B cell (primary cell): ENCODE results near the gene ADAMTSL1. TPM values are rescaled to one million over a fixed set of nuclear protein-coding genes. Genes with fewer than 3 reads are reported as not detected.

ENCODE experiments used
- ATAC-seq: fragments of 200-7000 bp; cut with Tn5 transposase; one replicate; pipeline ENCODE4 v1.10.0; 2021; ENCODE audit warnings: low read depth, mild to moderate bottlenecking, moderate number of reproducible peaks, moderate library complexity
- CTCF ChIA-PET: fragments of 350-600 bp; sonication (Branson Sonifier 250); formaldehyde crosslinking; loops from one replicate; lab custom pipeline; 2021; ENCODE audit warnings: antibody characterized with exemption, inconsistent platforms; lab: Charles Lee
- POLR2A ChIA-PET: fragments of 350-600 bp; sonication (Branson Sonifier 250); formaldehyde crosslinking; loops from one replicate; lab custom pipeline; 2021; ENCODE audit warnings: antibody characterized with exemption; lab: Charles Lee
- DNase-seq: peaks from one replicate; pipeline ENCODE4 v3.0.0; 2013
- H2AFZ ChIP-seq: 2 replicates; pipeline ENCODE4 v1.6.1; 2012; ENCODE audit warnings: mild to moderate bottlenecking, low read depth, low read length; ENCODE audit not compliant: insufficient read depth, poor library complexity, severe bottlenecking
- H3K27ac ChIP-seq, 2 donors: 1 replicate in 1 of 2; 2 replicates in 1 of 2; pipeline ENCODE4 v1.5.1; 2012 to 2013; ENCODE audit warnings: low read length in 2 of 2, mild to moderate bottlenecking in 2 of 2, moderate library complexity in 1 of 2
- H3K27me3 ChIP-seq, 4 experiments: fragments of 200-600 bp in 1 of 4; sonication (generic) in 1 of 4; replicated peaks in 1 of 4; 1 replicate in 2 of 4; 2 replicates in 2 of 4; pipeline versions ENCODE4 v1.6.1 to v1.7.0; 2013 to 2016; ENCODE audit warnings: low read length in 3 of 4, mild to moderate bottlenecking in 2 of 4, mixed read lengths in 1 of 4, moderate library complexity in 1 of 4; ENCODE audit not compliant: insufficient read depth in 4 of 4, control insufficient read depth in 3 of 4; ENCODE audit errors: control extremely low read depth in 1 of 4
- H3K36me3 ChIP-seq, 2 experiments: replicated peaks in 1 of 2; 1 replicate in 1 of 2; 2 replicates in 1 of 2; pipeline versions ENCODE4 v1.6.1 to v1.7.1; 2013; ENCODE audit warnings: low read length in 1 of 2; ENCODE audit not compliant: insufficient read depth in 2 of 2, control insufficient read depth in 1 of 2; ENCODE audit errors: control extremely low read depth in 1 of 2, extremely low read depth in 1 of 2
- H3K4me1 ChIP-seq, 2 donors: fragments of 200-600 bp in 1 of 2; sonication (generic) in 1 of 2; 1 replicate in 1 of 2; 2 replicates in 1 of 2; pipeline versions ENCODE4 v1.5.1 to v1.6.1; 2013 to 2017; ENCODE audit warnings: low read length in 2 of 2; ENCODE audit not compliant: control insufficient read depth in 2 of 2, insufficient read depth in 2 of 2
- H3K4me2 ChIP-seq: replicated peaks from 2 replicates; pipeline ENCODE3; 2012; ENCODE audit warnings: mild to moderate bottlenecking, low read depth, low read length; ENCODE audit not compliant: poor library complexity, severe bottlenecking
- H3K4me3 ChIP-seq, 5 experiments: fragments of 200-600 bp in 1 of 5; sonication (generic) in 1 of 5; 1 replicate in 3 of 5; 2 replicates in 2 of 5; pipeline versions ENCODE4 v1.5.1 to v1.7.0; 2011 to 2016; ENCODE audit warnings: low read length in 4 of 5, mild to moderate bottlenecking in 4 of 5, low read depth in 2 of 5, control low read depth in 1 of 5, moderate library complexity in 1 of 5; ENCODE audit not compliant: insufficient read depth in 1 of 5; ENCODE audit errors: control extremely low read depth in 1 of 5, extremely low read depth in 1 of 5
- H3K79me2 ChIP-seq: fragments of 200-600 bp; sonication (generic); one replicate; pipeline ENCODE4 v1.6.0; 2016; ENCODE audit warnings: low read length; ENCODE audit not compliant: control insufficient read depth, insufficient read depth
- H3K9ac ChIP-seq: fragments of 200-600 bp; sonication (generic); 2 replicates; pipeline ENCODE4 v1.6.1; 2017; ENCODE audit warnings: mild to moderate bottlenecking, low read length, moderate library complexity
- H3K9me3 ChIP-seq, 3 donors: one replicate each; pipeline versions ENCODE4 v1.6.1 to v1.7.1; 2013; ENCODE audit warnings: low read length in 2 of 3; ENCODE audit not compliant: control insufficient read depth in 2 of 3, insufficient read depth in 1 of 3; ENCODE audit errors: control extremely low read depth in 1 of 3
- H4K20me1 ChIP-seq: 2 replicates; pipeline ENCODE4 v1.6.0; 2012; ENCODE audit warnings: mild to moderate bottlenecking, low read length; ENCODE audit not compliant: insufficient read depth, control insufficient read depth, poor library complexity, severe bottlenecking
- H3K27ac Mint-ChIP-seq: one replicate; pipeline ENCODE4 v1.8.0; 2021; ENCODE audit warnings: mixed read lengths
- H3K27me3 Mint-ChIP-seq: one replicate; pipeline ENCODE4 v1.8.0; 2021; ENCODE audit warnings: mixed read lengths
- H3K4me1 Mint-ChIP-seq: one replicate; pipeline ENCODE4 v1.8.0; 2021; ENCODE audit warnings: mixed read lengths
- H3K4me3 Mint-ChIP-seq: one replicate; pipeline ENCODE4 v1.8.0; 2021; ENCODE audit warnings: mixed read lengths
- H3K9me3 Mint-ChIP-seq: one replicate; pipeline ENCODE4 v1.8.0; 2022; ENCODE audit warnings: mixed read lengths; ENCODE audit not compliant: insufficient read depth
- CTCF ChIP-seq: fragments of 200-600 bp; IDR thresholded peaks from one replicate; pipeline ENCODE4 v1.8.0; 2022; ENCODE audit warnings: antibody characterized with exemption, mild to moderate bottlenecking
- EZH2 ChIP-seq: IDR thresholded peaks from 2 replicates; pipeline ENCODE4 v1.6.1; 2012; ENCODE audit warnings: borderline replicate concordance, low read depth, mild to moderate bottlenecking, moderate library complexity, low read length; ENCODE audit not compliant: insufficient read depth, poor library complexity, severe bottlenecking
- WGBS: methylation state at CpG from one replicate; pipeline ENCODE4 v1.1.5; 2013; ENCODE audit warnings: missing lambda C conversion rate; ENCODE audit not compliant: insufficient coverage; 5-methylcytosine and 5-hydroxymethylcytosine counted together
- intact Hi-C: fragments of 100-400 bp; cut with micrococcal nuclease; formaldehyde crosslinking; loops from one replicate; pipeline ENCODE4 v1.10.0; 2022
- polyA plus RNA-seq: library from polyadenylated mRNA; depleted of rRNA; stranded (reverse); fragments of >200 nt; gene quantifications from 2 replicates; pipeline ENCODE4 v1.2.3, GENCODE V29; 2012
- total RNA-seq, 2 donors: library from RNA; stranded (reverse); fragments of 120-200 nt in 1 of 2; gene quantifications; 1 replicate in 1 of 2; 2 replicates in 1 of 2; pipeline versions ENCODE4 v1.2.3 to v1.2.4, GENCODE V29; 2013 to 2022

The ADAMTSL1 gene
- total and polyA plus RNA-seq, 2 donors (not counting 1 experiment from before 2014, with no cell fraction given) = not detected

GRCh38 chr9:18778147-18778546, 304.2 kb downstream of the ADAMTSL1 start:
- 69% methylated on average over 2 of the region's 2 CpGs for WGBS
- POLR2A ChIA-PET = no interaction called here
- no peak for ATAC-seq

GRCh38 chr9:18778846-18779245, 304.9 kb downstream of the ADAMTSL1 start:
- intact Hi-C loops = no loop called here
- no peak overlapping the region for H3K27ac ChIP-seq
- H3K4me1 ChIP-seq = no peaks in the 10 kb centered on the region
- Mint-ChIP-seq H3K27me3 (no peaks in the 10 kb centered on the region), H3K4me1 (no peaks in the 10 kb centered on the region), H3K4me3 (no peak overlapping the region), H3K27ac (no peak overlapping the region), H3K9me3 (no peaks in the 10 kb centered on the region)
- H3K4me2 ChIP-seq = no peak overlapping the region
- H2AFZ ChIP-seq = no peak overlapping the region
- WGBS = no CpG with 5 or more reads among the region's 2 CpGs
- H3K9ac ChIP-seq = no peak overlapping the region
- H3K36me3 ChIP-seq = no peaks in the 10 kb centered on the region
- TF ChIP-seq CTCF = no peak
- no peak for TF ChIP-seq EZH2
- no peak for ATAC-seq
- H3K79me2 ChIP-seq = no peaks in the 10 kb centered on the region
- no peaks in the 10 kb centered on the region for H4K20me1 ChIP-seq
- H3K27me3 ChIP-seq = no peaks in the 10 kb centered on the region
- no peak for DNase-seq
- ChIA-PET CTCF (interaction anchor here (1.0 kb wide), 1 partner anchor 9 kb away, joined by 3 read pairs; no protein-coding TSS in a partner anchor), POLR2A (no interaction called here)
- no peak overlapping the region for H3K4me3 ChIP-seq
- H3K9me3 ChIP-seq = peaks cover 0 to 13% (median 0%) of the 10 kb centered on the region in 3 donors

More at GRCh38 chr9:18778147-18778546, 304.2 kb downstream of the ADAMTSL1 start:
- Histone ChIP-seq H3K4me3 (no peak overlapping the region), H3K4me2 (no peak overlapping the region), H3K9ac (no peak overlapping the region), H4K20me1 (no peaks in the 10 kb centered on the region), H3K27me3 (no peaks in the 10 kb centered on the region), H3K9me3 (peaks cover 0 to 13% (median 0%) of the 10 kb centered on the region in 3 donors), H3K36me3 (no peaks in the 10 kb centered on the region), H3K79me2 (no peaks in the 10 kb centered on the region), H3K4me1 (no peaks in the 10 kb centered on the region), H2AFZ (no peak overlapping the region), H3K27ac (no peak overlapping the region)
- no peak for TF ChIP-seq CTCF
- no peak for TF ChIP-seq EZH2
- Mint-ChIP-seq H3K4me1 (no peaks in the 10 kb centered on the region), H3K27me3 (no peaks in the 10 kb centered on the region), H3K9me3 (no peaks in the 10 kb centered on the region), H3K4me3 (no peak overlapping the region), H3K27ac (no peak overlapping the region)
- DNase-seq = no peak
- CTCF ChIA-PET = no interaction called here
- intact Hi-C loops = no loop called here
